ENCODE results near the gene PLOD3. TPM values are rescaled to one million over a fixed set of nuclear protein-coding genes. Genes with fewer than 3 reads are reported as not detected.

The PLOD3 gene
- total RNA-seq, 1 experiment from 2014 or later = 83.7 TPM

- Histone ChIP-seq H4K20me1 (ENCODE audit: insufficient read depth) (no peaks in the 10 kb centered on the region), H2AFZ (ENCODE audit: low read depth, low read length, poor library complexity, severe bottlenecking) (peak overlapping the region; percentile 54), H3K4me2 (ENCODE audit: low read length) (peak overlapping the region; percentile 95), H3K27me3 (ENCODE audit: insufficient read depth, low read length) (no peaks in the 10 kb centered on the region), H3K9me2 (ENCODE audit: insufficient read depth) (no peaks in the 10 kb centered on the region), H3K4me3 (replicated peaks in 1 of 2; ENCODE audit: low read depth in 1 of 2, low read length in 2 of 2) (peak overlapping the region; percentile 49 to 65), H3K36me3 (ENCODE audit: control insufficient read depth in 1 of 2, insufficient read depth in 2 of 2, low read length in 2 of 2) (no peaks in the 10 kb centered on the region), H3K4me1 (ENCODE audit: control insufficient read depth in 1 of 2, insufficient read depth in 2 of 2, low read length in 2 of 2) (peaks cover 7 to 20% of the 10 kb centered on the region in 2 experiments), H3K9me3 (ENCODE audit: control insufficient read depth in 1 of 2, insufficient read depth in 1 of 2, low read depth in 1 of 2, low read length in 2 of 2) (no peaks in the 10 kb centered on the region), H3K79me2 (ENCODE audit: insufficient read depth, low read length) (no peaks in the 10 kb centered on the region), H3K9ac (ENCODE audit: low read length) (peak overlapping the region; percentile 63), H3K27ac (ENCODE audit: low read depth, low read length) (peak overlapping the region; percentile 50)
- ATAC-seq (peak; percentile 91), DNase-seq (ENCODE audit: low read depth, low spot score) (no peak)
- ChIA-PET CTCF (interaction anchor here (0.5 to 1.7 kb wide), 4 partner anchors 12 to 387 kb away, joined by 4 to 6 read pairs (median 4); no protein-coding TSS in a partner anchor), RAD21 (ENCODE audit: low non-redundant PET in 1 of 2, low total read pairs in 2 of 2, uncharacterized antibody in 2 of 2, unreplicated experiment in 2 of 2) (interaction anchor here in 1 of 2 experiments (0.7 kb wide), 1 partner anchor 15 kb away, joined by 10 read pairs; no protein-coding TSS in a partner anchor), POLR2A (interaction anchor here (0.6 kb wide), 1 partner anchor 14 kb away, joined by 3 read pairs; the partner anchor contains the start of genes PLOD3 and ZNHIT1)
- TSS peak; percentile 27 for BruUV-seq (replicated peaks)
- TF ChIP-seq EGR1 (IDR thresholded peaks at IDR 0.05; ENCODE audit: low read depth) (peak; percentile 93), FOSL1 (IDR thresholded peaks at IDR 0.05; ENCODE audit: low read depth) (no peak), POLR2AphosphoS5 (IDR thresholded peaks at IDR 0.05; ENCODE audit: low read depth, low read length) (peak; percentile 69), YY1 (IDR thresholded peaks at IDR 0.05; ENCODE audit: extremely low read depth, insufficient replicate concordance, low read depth, low read length) (no peak), ZFX (IDR thresholded peaks at IDR 0.05) (0 out of 2 replicates have a peak, but pooled peaks have one; percentile 13)
- intact Hi-C loops (cut with micrococcal nuclease) = loop anchor here (2.0 kb wide), 1 partner anchor 13 kb away; the partner anchor contains the start of gene ZNHIT1
These were observed 14.9 kb upstream of the PLOD3 start for GRCh38 chr7:101232141-101232850.

- Histone ChIP-seq H3K9me3 (ENCODE audit: control insufficient read depth in 1 of 2, insufficient read depth in 1 of 2, low read depth in 1 of 2, low read length in 2 of 2) (no peaks in the 10 kb centered on the region), H3K79me2 (ENCODE audit: insufficient read depth, low read length) (no peaks in the 10 kb centered on the region), H3K4me2 (ENCODE audit: low read length) (peak overlapping the region; percentile 95), H3K36me3 (ENCODE audit: control insufficient read depth in 1 of 2, insufficient read depth in 2 of 2, low read length in 2 of 2) (peaks cover 0 to 3% of the 10 kb centered on the region in 2 experiments; a peak in 2 of 4 replicates), H4K20me1 (ENCODE audit: insufficient read depth) (no peaks in the 10 kb centered on the region), H3K4me3 (replicated peaks in 1 of 2; ENCODE audit: low read depth in 1 of 2, low read length in 2 of 2) (peak overlapping the region; percentile 49 to 65), H3K27me3 (ENCODE audit: insufficient read depth, low read length) (no peaks in the 10 kb centered on the region), H2AFZ (ENCODE audit: low read depth, low read length, poor library complexity, severe bottlenecking) (peak overlapping the region; percentile 54), H3K4me1 (ENCODE audit: control insufficient read depth in 1 of 2, insufficient read depth in 2 of 2, low read length in 2 of 2) (peaks cover 7 to 20% of the 10 kb centered on the region in 2 experiments), H3K27ac (ENCODE audit: low read depth, low read length) (peak overlapping the region; percentile 50), H3K9ac (ENCODE audit: low read length) (peak overlapping the region; percentile 63), H3K9me2 (ENCODE audit: insufficient read depth) (no peaks in the 10 kb centered on the region)
- RAD21 ChIA-PET (ENCODE audit: low non-redundant PET in 1 of 2, low total read pairs in 2 of 2, uncharacterized antibody in 2 of 2, unreplicated experiment in 2 of 2) = no interaction called here
- POLR2A ChIA-PET = interaction anchor here (0.8 kb wide), 1 partner anchor 11 kb away, joined by 4 read pairs; no protein-coding TSS in a partner anchor
- intact Hi-C loops (cut with micrococcal nuclease) = loop anchor here (2.0 kb wide), 1 partner anchor 13 kb away; the partner anchor contains the start of gene ZNHIT1
- CTCF ChIA-PET = interaction anchor here (1.7 kb wide), 1 partner anchor 88 kb away, joined by 6 read pairs; no protein-coding TSS in a partner anchor
- no peak for DNase-seq (ENCODE audit: low read depth, low spot score)
- no TSS peak for BruUV-seq (replicated peaks)
- no peak for ATAC-seq
- TF ChIP-seq YY1 (IDR thresholded peaks at IDR 0.05; ENCODE audit: extremely low read depth, insufficient replicate concordance, low read depth, low read length) (no peak), MAX (IDR thresholded peaks at IDR 0.05) (no peak), SP1 (IDR thresholded peaks at IDR 0.05; ENCODE audit: low read depth) (no peak), CTCF (IDR thresholded peaks at IDR 0.05 in 2 of 3, conservative IDR thresholded peaks at IDR 0.05 in 1 of 3; ENCODE audit: borderline replicate concordance in 1 of 3, insufficient read depth in 1 of 3, low read depth in 2 of 3, low read length in 2 of 3) (no peak), JUND (IDR thresholded peaks at IDR 0.05) (no peak), CEBPB (IDR thresholded peaks at IDR 0.05; ENCODE audit: low read depth) (no peak), TCF7L2 (IDR thresholded peaks at IDR 0.05; ENCODE audit: borderline replicate concordance, extremely low read depth, insufficient read depth, insufficient read length) (no peak), CBX3 (IDR thresholded peaks at IDR 0.05; ENCODE audit: low read depth) (no peak), SRF (IDR thresholded peaks at IDR 0.05; ENCODE audit: low read depth) (no peak), ZBTB33 (IDR thresholded peaks at IDR 0.05; ENCODE audit: extremely low read depth, insufficient replicate concordance, low read length) (no peak)
These were observed 14.3 kb upstream of the PLOD3 start for GRCh38 chr7:101231644-101232043.

Measured in HCT116 (cell line).